OCI-LY3 (cell line): ENCODE results near the gene IMMP2L.

Experiments
- H2AFZ ChIP-seq: fragments of 200-600, 300-600 bp; shearing (Covaris generic); 2 replicates; pipeline ENCODE4 v1.6.0; 2014; ENCODE audit warnings: antibody characterized with exemption, low read depth, low read length
- H3K27ac ChIP-seq: fragments of 200-600, 300-600 bp; sonication (generic); 2 replicates; pipeline ENCODE4 v1.5.1; 2014; ENCODE audit warnings: mild to moderate bottlenecking, low read length, moderate library complexity, mixed read lengths
- H3K27me3 ChIP-seq: fragments of 200-600, 300-600 bp; sonication (generic); 2 replicates; pipeline ENCODE4 v1.6.1; 2014; ENCODE audit warnings: low read depth, low read length, mixed read lengths
- H3K36me3 ChIP-seq: fragments of 200-600, 300-600 bp; sonication (generic); replicated peaks from 2 replicates; pipeline ENCODE3; 2014; ENCODE audit warnings: low read depth, low read length, mixed read lengths
- H3K4me1 ChIP-seq: fragments of 300-600, 200-600 bp; sonication (generic); 2 replicates; pipeline ENCODE4 v1.6.1; 2014; ENCODE audit warnings: low read length, mixed read lengths
- H3K4me2 ChIP-seq: fragments of 200-600, 300-600 bp; sonication (generic); 2 replicates; pipeline ENCODE4 v1.6.1; 2014; ENCODE audit warnings: low read length, mixed read lengths
- H3K4me3 ChIP-seq: fragments of 300-600, 200-600 bp; sonication (generic); 2 replicates; pipeline ENCODE4 v1.5.1; 2014; ENCODE audit warnings: antibody characterized with exemption, mild to moderate bottlenecking, low read length, moderate library complexity
- H3K79me2 ChIP-seq: fragments of 300-600, 200-600 bp; shearing (Covaris generic); 2 replicates; pipeline ENCODE4 v1.6.1; 2014; ENCODE audit warnings: mild to moderate bottlenecking, low read length, mixed read lengths
- H3K9ac ChIP-seq: fragments of 300-600, 200-600 bp; shearing (Covaris generic); 2 replicates; pipeline ENCODE4 v1.6.0; 2014; ENCODE audit warnings: mild to moderate bottlenecking, low read length, moderate library complexity
- H3K9me3 ChIP-seq: fragments of 200-600, 300-600 bp; shearing (Covaris generic); 2 replicates; pipeline ENCODE4 v1.6.1; 2014; ENCODE audit warnings: low read length, mixed read lengths; ENCODE audit not compliant: insufficient read depth
- H4K20me1 ChIP-seq: fragments of 200-600, 300-600 bp; sonication (generic); 2 replicates; pipeline ENCODE4 v1.6.1; 2016; ENCODE audit warnings: low read length, mixed read lengths; ENCODE audit not compliant: insufficient read depth
- CTCF ChIP-seq: fragments of 200-600, 300-600 bp; sonication (generic); IDR thresholded peaks from 2 replicates; pipeline ENCODE4 v1.5.1; 2014; ENCODE audit warnings: antibody characterized with exemption, low read length, low read depth
- EZH2phosphoT487 ChIP-seq: fragments of 200-600 bp; shearing (Covaris generic); IDR thresholded peaks from 2 replicates; pipeline ENCODE4 v1.6.1; 2018; ENCODE audit warnings: antibody characterized with exemption, mixed run types, low read depth

IMMP2L gene

GRCh38 chr7:111180338-111180737, 382.0 kb downstream of the IMMP2L start:
- no peak overlapping the region for H3K27ac ChIP-seq

GRCh38 chr7:111175908-111176441, 386.3 kb downstream of the IMMP2L start:
- Histone ChIP-seq H3K4me3 (no peak overlapping the region), H2AFZ (no peak overlapping the region), H3K79me2 (no peaks in the 10 kb centered on the region), H3K9me3 (no peaks in the 10 kb centered on the region), H3K4me1 (no peaks in the 10 kb centered on the region), H3K36me3 (no peaks in the 10 kb centered on the region), H3K27ac (no peak overlapping the region), H3K27me3 (no peaks in the 10 kb centered on the region), H4K20me1 (no peaks in the 10 kb centered on the region), H3K9ac (no peak overlapping the region), H3K4me2 (no peak overlapping the region)
- no peak for TF ChIP-seq EZH2phosphoT487

More at GRCh38 chr7:111180338-111180737, 382.0 kb downstream of the IMMP2L start:
- Histone ChIP-seq H3K4me2 (no peak overlapping the region), H2AFZ (no peak overlapping the region), H4K20me1 (no peaks in the 10 kb centered on the region), H3K9me3 (no peaks in the 10 kb centered on the region), H3K27me3 (no peaks in the 10 kb centered on the region), H3K9ac (no peak overlapping the region), H3K36me3 (no peaks in the 10 kb centered on the region), H3K4me1 (no peaks in the 10 kb centered on the region), H3K79me2 (no peaks in the 10 kb centered on the region), H3K4me3 (no peak overlapping the region)
- TF ChIP-seq CTCF (no peak), EZH2phosphoT487 (no peak)

- TF ChIP-seq EZH2phosphoT487 (no peak), CTCF (no peak)
- Histone ChIP-seq H3K4me2 (no peak overlapping the region), H3K4me1 (no peaks in the 10 kb centered on the region), H2AFZ (no peak overlapping the region), H4K20me1 (no peaks in the 10 kb centered on the region), H3K36me3 (no peaks in the 10 kb centered on the region), H3K79me2 (no peaks in the 10 kb centered on the region), H3K9ac (no peak overlapping the region), H3K4me3 (no peak overlapping the region), H3K27me3 (no peaks in the 10 kb centered on the region), H3K9me3 (no peaks in the 10 kb centered on the region), H3K27ac (no peak overlapping the region)
Measured at GRCh38 chr7:111174510-111174909, 387.8 kb downstream of the IMMP2L start.

GRCh38 chr7:111173990-111174389, 388.3 kb downstream of the IMMP2L start:
- Histone ChIP-seq H3K27ac (no peak overlapping the region), H2AFZ (no peak overlapping the region), H3K27me3 (no peaks in the 10 kb centered on the region), H3K79me2 (no peaks in the 10 kb centered on the region), H3K4me1 (no peaks in the 10 kb centered on the region), H3K9ac (no peak overlapping the region), H4K20me1 (no peaks in the 10 kb centered on the region), H3K36me3 (no peaks in the 10 kb centered on the region), H3K4me3 (no peak overlapping the region), H3K4me2 (no peak overlapping the region), H3K9me3 (no peaks in the 10 kb centered on the region)
- TF ChIP-seq EZH2phosphoT487 = no peak
- no peak for TF ChIP-seq CTCF

- no peak overlapping the region for H2AFZ ChIP-seq
- H3K4me1 ChIP-seq = no peaks in the 10 kb centered on the region
- no peak overlapping the region for H3K4me3 ChIP-seq
- H3K27me3 ChIP-seq = no peaks in the 10 kb centered on the region
- H3K4me2 ChIP-seq = no peak overlapping the region
- no peak overlapping the region for H3K9ac ChIP-seq
- H3K27ac ChIP-seq = no peak overlapping the region
- H3K36me3 ChIP-seq = no peaks in the 10 kb centered on the region
- H3K79me2 ChIP-seq = no peaks in the 10 kb centered on the region
- TF ChIP-seq CTCF (no peak), EZH2phosphoT487 (no peak)
- H3K9me3 ChIP-seq = no peaks in the 10 kb centered on the region
- no peaks in the 10 kb centered on the region for H4K20me1 ChIP-seq
Measured at GRCh38 chr7:111173528-111173927, 388.8 kb downstream of the IMMP2L start.
